ENCODE results near the gene TYW5. TPM values are rescaled to one million over a fixed set of nuclear protein-coding genes. Genes with fewer than 3 reads are reported as not detected.

The TYW5 gene, protein sequence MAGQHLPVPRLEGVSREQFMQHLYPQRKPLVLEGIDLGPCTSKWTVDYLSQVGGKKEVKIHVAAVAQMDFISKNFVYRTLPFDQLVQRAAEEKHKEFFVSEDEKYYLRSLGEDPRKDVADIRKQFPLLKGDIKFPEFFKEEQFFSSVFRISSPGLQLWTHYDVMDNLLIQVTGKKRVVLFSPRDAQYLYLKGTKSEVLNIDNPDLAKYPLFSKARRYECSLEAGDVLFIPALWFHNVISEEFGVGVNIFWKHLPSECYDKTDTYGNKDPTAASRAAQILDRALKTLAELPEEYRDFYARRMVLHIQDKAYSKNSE
- 6.8 to 9.3 TPM (median 7.1 TPM) in 5 replicates for total RNA-seq (2022; extraction: Qiagen RNA extraction)

DNA sequence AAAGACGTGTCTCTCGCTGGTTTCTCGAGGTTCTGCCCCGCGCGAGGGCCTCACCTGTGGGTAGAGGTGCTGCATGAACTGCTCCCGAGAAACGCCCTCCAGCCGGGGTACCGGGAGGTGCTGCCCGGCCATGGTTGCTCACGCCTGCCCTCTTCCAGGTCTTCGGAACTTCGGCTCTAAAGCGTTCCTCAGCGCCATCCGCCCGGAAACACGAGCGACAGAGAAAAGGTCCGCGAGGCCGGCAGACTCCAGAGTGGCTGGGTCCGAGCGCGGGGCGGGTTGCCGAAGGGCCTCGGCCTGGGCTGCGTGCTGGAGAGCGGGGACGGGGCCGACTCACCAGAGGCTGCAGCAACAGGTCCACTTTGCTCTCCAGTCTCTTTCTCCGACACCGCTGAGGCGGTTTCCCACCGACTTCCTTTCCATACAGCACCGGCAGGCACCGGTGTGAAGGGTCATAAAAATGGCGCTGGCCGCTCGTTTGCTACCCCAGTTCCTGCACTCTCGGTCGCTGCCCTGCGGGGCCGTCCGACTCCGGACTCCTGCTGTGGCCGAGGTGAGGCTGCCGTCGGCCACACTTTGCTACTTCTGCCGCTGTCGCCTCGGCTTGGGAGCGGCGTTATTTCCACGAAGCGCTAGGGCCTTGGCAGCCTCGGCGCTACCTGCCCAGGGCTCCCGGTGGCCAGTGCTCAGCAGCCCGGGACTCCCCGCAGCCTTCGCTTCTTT lies at the start of gene TYW5, which contains the start of gene MAIP1:
Gene TYW5, minus strand, starts transcription at position 153 of the 723 bp plus-strand sequence. Its CDS starts 21 bp downstream, at position 132.
Gene MAIP1, plus strand, starts transcription at position 244 of the 723 bp plus-strand sequence. Its CDS starts 217 bp downstream, at position 461.

DNA sequence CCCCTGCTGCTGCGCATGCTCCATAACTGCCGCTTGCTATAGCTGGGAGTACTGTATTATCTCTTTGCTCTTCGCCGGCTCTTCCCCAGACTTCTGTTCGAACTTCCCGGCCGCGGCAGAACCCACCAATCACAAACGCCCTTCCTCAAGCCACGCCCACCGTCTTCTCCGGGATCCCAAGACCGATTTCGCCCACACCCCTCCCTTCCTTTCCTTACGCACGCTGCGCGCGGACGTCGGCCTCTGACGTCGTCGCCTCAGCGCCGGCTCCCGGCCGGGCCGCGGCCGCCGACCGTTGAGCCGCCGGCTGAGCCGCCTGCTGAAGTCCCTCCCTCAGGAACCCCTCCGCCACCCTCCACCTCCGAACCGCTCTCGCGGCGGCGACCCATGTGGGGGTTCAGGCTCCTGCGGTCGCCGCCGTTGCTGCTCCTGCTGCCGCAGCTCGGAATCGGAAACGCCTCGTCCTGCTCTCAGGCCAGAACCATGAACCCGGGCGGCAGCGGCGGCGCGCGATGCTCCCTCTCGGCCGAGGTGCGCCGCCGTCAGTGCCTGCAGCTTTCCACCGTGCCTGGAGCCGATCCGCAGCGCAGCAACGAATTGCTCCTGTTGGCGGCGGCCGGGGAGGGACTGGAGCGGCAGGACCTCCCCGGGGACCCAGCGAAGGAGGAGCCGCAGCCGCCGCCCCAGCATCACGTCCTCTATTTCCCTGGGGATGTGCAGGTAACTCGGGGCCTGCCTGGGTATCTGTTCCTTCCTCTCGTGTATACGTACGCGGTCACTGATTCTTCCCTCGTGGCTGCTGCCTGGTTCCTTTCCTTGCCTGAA lies 44.0 kb downstream of the TYW5 start, which contains the start of gene C2orf69:
Gene C2orf69, plus strand, starts transcription at position 242 of the 825 bp plus-strand sequence. Its CDS starts 146 bp downstream, at position 388.

Other genes with a start within 250 kb of the TYW5 start
- 2.2 to 3.2 TPM (median 2.6 TPM) in 5 replicates for gene FTCDNL1, start 104.3 kb downstream of the TYW5 start, total RNA-seq (2022; extraction: Qiagen RNA extraction)
- gene C2orf69, start 44.2 kb downstream of the TYW5 start, total RNA-seq (2022; extraction: Qiagen RNA extraction) = 6.6 to 8.6 TPM (median 8.4 TPM) in 5 replicates
- 35.7 to 42.4 TPM (median 39.8 TPM) in 5 replicates for gene MAIP1, start 91 bp upstream of the TYW5 start, total RNA-seq (2022; extraction: Qiagen RNA extraction)